HepG2 (cell line): ENCODE measurements around the gene GADD45GIP1. TPM values are rescaled to one million over a fixed set of nuclear protein-coding genes. Genes with fewer than 3 reads are reported as not detected.

Experiments
- CBFB ChIP-seq: sonication (generic); formaldehyde crosslinking; IDR thresholded peaks from 2 replicates; pipeline ENCODE4 v1.4.0; 2020; ENCODE audit warnings: missing genetic modification reagents
- FOSL2 ChIP-seq: sonication (generic); formaldehyde crosslinking; IDR thresholded peaks from 2 replicates; pipeline ENCODE4 v1.4.0; 2020; ENCODE audit warnings: missing genetic modification reagents
- TBX2 ChIP-seq: sonication (generic); formaldehyde crosslinking; IDR thresholded peaks from 2 replicates; pipeline ENCODE4 v1.5.0; 2020; ENCODE audit warnings: missing genetic modification reagents, mild to moderate bottlenecking, borderline replicate concordance
- ZNF138 ChIP-seq: sonication (generic); formaldehyde crosslinking; IDR thresholded peaks from 2 replicates; pipeline ENCODE4 v1.5.0; 2020; ENCODE audit warnings: mild to moderate bottlenecking, low read depth, missing genetic modification reagents
- ZNF329 ChIP-seq: sonication (generic); formaldehyde crosslinking; IDR thresholded peaks from 2 replicates; pipeline ENCODE4 v1.9.0; 2021; ENCODE audit warnings: low read depth, mild to moderate bottlenecking, missing genetic modification reagents
- ZNF724P ChIP-seq: sonication (generic); formaldehyde crosslinking; IDR thresholded peaks from 2 replicates; pipeline ENCODE4 v1.8.0; 2022; ENCODE audit warnings: missing genetic modification reagents, borderline replicate concordance
- polyA plus RNA-seq, 8 experiments: library from polyadenylated mRNA; depleted of rRNA in 3 of 8; stranded (reverse) in 7 of 8; unstranded in 1 of 8; fragments of >200 nt; fragmentation: Illumina TruSeq in 4 of 8; extraction: Trizol in 4 of 8; gene quantifications; 2 replicates each; pipeline versions ENCODE4 v1.2.1 to v1.2.3, GENCODE V29; 2011 to 2016; ENCODE audit warnings: low read depth in 4 of 8, missing spikeins in 1 of 8, mixed read lengths in 1 of 8; ENCODE audit not compliant: insufficient read depth in 1 of 8
- total RNA-seq, 5 experiments: library from RNA; depleted of rRNA; stranded (reverse); fragments of >200 nt; fragmentation: Illumina TruSeq; extraction: Trizol; gene quantifications; 2 replicates each; pipeline ENCODE4 v1.2.3, GENCODE V29; 2016; ENCODE audit warnings: low read depth in 1 of 5
- TF ChIP-seq, protein P1 (sequence below): sonication (generic); formaldehyde crosslinking; IDR thresholded peaks from 2 replicates; pipeline ENCODE4 v1.5.1; 2020; ENCODE audit warnings: mild to moderate bottlenecking, moderate library complexity, missing genetic modification reagents
- TF ChIP-seq, protein P2 (sequence below): sonication (generic); formaldehyde crosslinking; IDR thresholded peaks from 2 replicates; pipeline ENCODE4 v1.4.0; 2020; ENCODE audit warnings: missing genetic modification reagents
- TF ChIP-seq, protein P3 (sequence below): sonication (generic); formaldehyde crosslinking; IDR thresholded peaks from 2 replicates; pipeline ENCODE4 v1.8.0; 2022; ENCODE audit warnings: missing genetic modification reagents, mild to moderate bottlenecking, borderline replicate concordance
- TF ChIP-seq, protein P4 (sequence below), 2 experiments: sonication (generic) in 1 of 2; formaldehyde crosslinking in 1 of 2; IDR thresholded peaks; 2 replicates each; pipeline versions ENCODE4 v1.4.0 to v1.6.1; 2018 to 2020; ENCODE audit warnings: missing genetic modification reagents in 2 of 2, borderline replicate concordance in 1 of 2, low read depth in 1 of 2, mild to moderate bottlenecking in 1 of 2, missing biosample characterization in 1 of 2

GADD45GIP1 gene
- total and polyA plus RNA-seq, 2 of the 13 experiments (the other 11 are each of a cell fraction or from before 2014, with no cell fraction given) = 24.6 to 30.7 TPM

DNA sequence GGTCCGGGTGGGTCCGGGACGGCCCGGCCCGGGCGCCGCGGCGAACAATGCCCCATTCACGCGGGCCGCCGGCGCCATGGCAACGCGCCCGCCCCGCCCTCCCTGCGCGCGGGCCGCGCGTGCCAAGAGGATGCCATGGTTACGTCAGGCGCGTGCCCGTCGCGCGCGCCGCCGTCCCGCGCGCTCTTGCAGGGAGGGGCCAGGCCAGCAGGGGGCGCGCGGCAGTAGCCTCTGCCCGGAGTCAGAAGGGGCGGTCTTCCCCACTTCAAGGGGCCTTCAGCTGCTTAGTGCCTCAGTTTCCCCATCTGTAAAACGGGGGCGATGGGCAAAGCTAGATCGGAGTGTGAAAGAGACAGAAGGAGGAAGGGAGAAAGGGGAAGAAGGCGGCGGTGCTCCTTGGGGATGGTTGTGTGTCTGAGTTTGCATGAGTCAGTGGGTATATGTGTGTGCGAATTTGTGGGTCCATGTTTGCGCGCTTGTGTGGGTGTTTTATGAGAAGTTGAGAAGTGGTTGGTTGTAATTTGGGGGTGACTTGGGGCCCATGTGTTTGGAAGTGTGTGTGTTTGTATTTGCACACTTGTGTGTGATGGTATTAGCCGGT, 26.6 kb upstream of the GADD45GIP1 start (continued):
- TF ChIP-seq, protein P1, sequence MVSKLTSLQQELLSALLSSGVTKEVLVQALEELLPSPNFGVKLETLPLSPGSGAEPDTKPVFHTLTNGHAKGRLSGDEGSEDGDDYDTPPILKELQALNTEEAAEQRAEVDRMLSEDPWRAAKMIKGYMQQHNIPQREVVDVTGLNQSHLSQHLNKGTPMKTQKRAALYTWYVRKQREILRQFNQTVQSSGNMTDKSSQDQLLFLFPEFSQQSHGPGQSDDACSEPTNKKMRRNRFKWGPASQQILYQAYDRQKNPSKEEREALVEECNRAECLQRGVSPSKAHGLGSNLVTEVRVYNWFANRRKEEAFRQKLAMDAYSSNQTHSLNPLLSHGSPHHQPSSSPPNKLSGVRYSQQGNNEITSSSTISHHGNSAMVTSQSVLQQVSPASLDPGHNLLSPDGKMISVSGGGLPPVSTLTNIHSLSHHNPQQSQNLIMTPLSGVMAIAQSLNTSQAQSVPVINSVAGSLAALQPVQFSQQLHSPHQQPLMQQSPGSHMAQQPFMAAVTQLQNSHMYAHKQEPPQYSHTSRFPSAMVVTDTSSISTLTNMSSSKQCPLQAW (CRISPR knock-in tag) = no peak
- TF ChIP-seq FOSL2 (peak; percentile 46), ZNF724P (CRISPR knock-in tag) (no peak), CBFB (peak; percentile 47; the same call in 1 of the 2 replicates), TBX2 (CRISPR knock-in tag) (peak; percentile 36; the same call in 1 of the 2 replicates), ZNF329 (CRISPR knock-in tag) (no peak), ZNF138 (no peak)
- TF ChIP-seq, protein P2, sequence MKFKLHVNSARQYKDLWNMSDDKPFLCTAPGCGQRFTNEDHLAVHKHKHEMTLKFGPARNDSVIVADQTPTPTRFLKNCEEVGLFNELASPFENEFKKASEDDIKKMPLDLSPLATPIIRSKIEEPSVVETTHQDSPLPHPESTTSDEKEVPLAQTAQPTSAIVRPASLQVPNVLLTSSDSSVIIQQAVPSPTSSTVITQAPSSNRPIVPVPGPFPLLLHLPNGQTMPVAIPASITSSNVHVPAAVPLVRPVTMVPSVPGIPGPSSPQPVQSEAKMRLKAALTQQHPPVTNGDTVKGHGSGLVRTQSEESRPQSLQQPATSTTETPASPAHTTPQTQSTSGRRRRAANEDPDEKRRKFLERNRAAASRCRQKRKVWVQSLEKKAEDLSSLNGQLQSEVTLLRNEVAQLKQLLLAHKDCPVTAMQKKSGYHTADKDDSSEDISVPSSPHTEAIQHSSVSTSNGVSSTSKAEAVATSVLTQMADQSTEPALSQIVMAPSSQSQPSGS = peak; percentile 85; the same call in 1 of the 2 replicates
- TF ChIP-seq, protein P3, sequence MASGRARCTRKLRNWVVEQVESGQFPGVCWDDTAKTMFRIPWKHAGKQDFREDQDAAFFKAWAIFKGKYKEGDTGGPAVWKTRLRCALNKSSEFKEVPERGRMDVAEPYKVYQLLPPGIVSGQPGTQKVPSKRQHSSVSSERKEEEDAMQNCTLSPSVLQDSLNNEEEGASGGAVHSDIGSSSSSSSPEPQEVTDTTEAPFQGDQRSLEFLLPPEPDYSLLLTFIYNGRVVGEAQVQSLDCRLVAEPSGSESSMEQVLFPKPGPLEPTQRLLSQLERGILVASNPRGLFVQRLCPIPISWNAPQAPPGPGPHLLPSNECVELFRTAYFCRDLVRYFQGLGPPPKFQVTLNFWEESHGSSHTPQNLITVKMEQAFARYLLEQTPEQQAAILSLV (CRISPR knock-in tag) = no peak
- TF ChIP-seq, protein P4, sequence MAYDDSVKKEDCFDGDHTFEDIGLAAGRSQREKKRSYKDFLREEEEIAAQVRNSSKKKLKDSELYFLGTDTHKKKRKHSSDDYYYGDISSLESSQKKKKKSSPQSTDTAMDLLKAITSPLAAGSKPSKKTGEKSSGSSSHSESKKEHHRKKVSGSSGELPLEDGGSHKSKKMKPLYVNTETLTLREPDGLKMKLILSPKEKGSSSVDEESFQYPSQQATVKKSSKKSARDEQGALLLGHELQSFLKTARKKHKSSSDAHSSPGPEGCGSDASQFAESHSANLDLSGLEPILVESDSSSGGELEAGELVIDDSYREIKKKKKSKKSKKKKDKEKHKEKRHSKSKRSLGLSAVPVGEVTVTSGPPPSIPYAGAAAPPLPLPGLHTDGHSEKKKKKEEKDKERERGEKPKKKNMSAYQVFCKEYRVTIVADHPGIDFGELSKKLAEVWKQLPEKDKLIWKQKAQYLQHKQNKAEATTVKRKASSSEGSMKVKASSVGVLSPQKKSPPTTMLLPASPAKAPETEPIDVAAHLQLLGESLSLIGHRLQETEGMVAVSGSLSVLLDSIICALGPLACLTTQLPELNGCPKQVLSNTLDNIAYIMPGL (CRISPR knock-in tag; IDR thresholded peaks at IDR 0.05; ENCODE audit: borderline replicate concordance in 1 of 2, low read depth in 1 of 2) = peak; percentile 75 to 83; a peak in 3 of 4 replicates
